Measurements from ENCODE around the gene SMNDC1.

GRCh38 chr10:110265573-110266193, 39.0 kb downstream of the SMNDC1 start:
- TF ChIP-seq, protein P1, sequence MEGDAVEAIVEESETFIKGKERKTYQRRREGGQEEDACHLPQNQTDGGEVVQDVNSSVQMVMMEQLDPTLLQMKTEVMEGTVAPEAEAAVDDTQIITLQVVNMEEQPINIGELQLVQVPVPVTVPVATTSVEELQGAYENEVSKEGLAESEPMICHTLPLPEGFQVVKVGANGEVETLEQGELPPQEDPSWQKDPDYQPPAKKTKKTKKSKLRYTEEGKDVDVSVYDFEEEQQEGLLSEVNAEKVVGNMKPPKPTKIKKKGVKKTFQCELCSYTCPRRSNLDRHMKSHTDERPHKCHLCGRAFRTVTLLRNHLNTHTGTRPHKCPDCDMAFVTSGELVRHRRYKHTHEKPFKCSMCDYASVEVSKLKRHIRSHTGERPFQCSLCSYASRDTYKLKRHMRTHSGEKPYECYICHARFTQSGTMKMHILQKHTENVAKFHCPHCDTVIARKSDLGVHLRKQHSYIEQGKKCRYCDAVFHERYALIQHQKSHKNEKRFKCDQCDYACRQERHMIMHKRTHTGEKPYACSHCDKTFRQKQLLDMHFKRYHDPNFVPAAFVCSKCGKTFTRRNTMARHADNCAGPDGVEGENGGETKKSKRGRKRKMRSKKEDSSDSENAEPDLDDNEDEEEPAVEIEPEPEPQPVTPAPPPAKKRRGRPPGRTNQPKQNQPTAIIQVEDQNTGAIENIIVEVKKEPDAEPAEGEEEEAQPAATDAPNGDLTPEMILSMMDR (conservative IDR thresholded peaks at IDR 0.05; ENCODE audit: low read depth, low read length): no peak
- TF ChIP-seq EZH2 (IDR thresholded peaks at IDR 0.05; ENCODE audit: borderline replicate concordance, low read depth, low read length, poor library complexity, severe bottlenecking): no peak

Data from A673 (cell line).